ENCODE data around the gene ATAD3A. TPM values are rescaled to one million over a fixed set of nuclear protein-coding genes. Genes with fewer than 3 reads are reported as not detected.
"Not testable (repeated sequence)": the region's sequence is repeated elsewhere in the genome, so short reads cannot be mapped to it uniquely, and the experiment has no call there.

ATAD3A gene
- total RNA-seq = 100 to 1,000 TPM in 1 of 2 donors, 10 to 100 TPM in 1; 52.7 to 126 TPM

GRCh38 chr1:1511533-1512285 lies at the start of gene ATAD3A:
TSS of gene ATAD3A (plus strand) at chr1:1512162. CDS start at chr1:1512269, 107 bp downstream.
- ATAC-seq (peak; percentile 96 to 98), DNase-seq (ENCODE audit: low spot score) (peak; percentile 99)
- Mint-ChIP-seq H3K27me3 (no peaks in the 10 kb centered on the region), H3K4me1 (ENCODE audit: low read depth in 2 of 2) (peaks cover 12 to 19% of the 10 kb centered on the region in 2 donors), H3K9me3 (no peaks in the 10 kb centered on the region), H3K36me3 (no peaks in the 10 kb centered on the region), H3K4me3 (peak within 1 kb of the TSS; percentile 99), H3K27ac (peak within 1 kb of the TSS; percentile 93 to 94)

- DNase-seq (ENCODE audit: low spot score) = no peak
- H3K4me1 Mint-ChIP-seq (ENCODE audit: low read depth in 2 of 2) = no peaks in the 10 kb centered on the region
- ATAC-seq = peak; percentile 22 to 68
- H3K36me3 Mint-ChIP-seq = no peaks in the 10 kb centered on the region
- no peaks in the 10 kb centered on the region for H3K9me3 Mint-ChIP-seq
- H3K27me3 Mint-ChIP-seq = peaks cover 0 to 2% of the 10 kb centered on the region in 2 donors
- no peak overlapping the region for H3K4me3 Mint-ChIP-seq
- peak overlapping the region in 1 of 2 donors; percentile 48 for H3K27ac Mint-ChIP-seq
Measured at GRCh38 chr1:1462318-1462966, 49.5 kb upstream of the ATAD3A start.

GRCh38 chr1:1463312-1463711 lies 48.6 kb upstream of the ATAD3A start:
- Mint-ChIP-seq H3K36me3 (no peaks in the 10 kb centered on the region), H3K27ac (no peak overlapping the region), H3K4me1 (ENCODE audit: low read depth in 2 of 2) (no peaks in the 10 kb centered on the region), H3K27me3 (peaks cover 0 to 2% of the 10 kb centered on the region in 2 donors), H3K9me3 (no peaks in the 10 kb centered on the region), H3K4me3 (no peak overlapping the region)
- DNase-seq (ENCODE audit: low spot score) = no peak
- no peak for ATAC-seq

- H3K27ac Mint-ChIP-seq; H3K36me3 Mint-ChIP-seq; H3K4me1 Mint-ChIP-seq (ENCODE audit: low read depth in 2 of 2); DNase-seq (ENCODE audit: low spot score); ATAC-seq; H3K27me3 Mint-ChIP-seq; H3K4me3 Mint-ChIP-seq; H3K9me3 Mint-ChIP-seq: not testable (repeated sequence)
Measured at GRCh38 chr1:1468196-1468985, 43.6 kb upstream of the ATAD3A start.

GRCh38 chr1:1470626-1471388 lies 41.2 kb upstream of the ATAD3A start:
- Mint-ChIP-seq H3K36me3 (no peaks in the 10 kb centered on the region), H3K4me3 (peak overlapping the region; percentile 93), H3K9me3 (no peaks in the 10 kb centered on the region), H3K27me3 (no peaks in the 10 kb centered on the region), H3K27ac (peak overlapping the region; percentile 38 to 86), H3K4me1 (ENCODE audit: low read depth in 2 of 2) (peaks cover 8 to 11% of the 10 kb centered on the region in 2 donors)
- DNase-seq (ENCODE audit: low spot score) (no peak), ATAC-seq (no peak)

GRCh38 chr1:1471389-1472052 lies 40.4 kb upstream of the ATAD3A start, which contains the start of gene ATAD3B:
TSS of gene ATAD3B (plus strand) at chr1:1471765. CDS start at chr1:1471885, 120 bp downstream.
- no peaks in the 10 kb centered on the region for H3K36me3 Mint-ChIP-seq
- DNase-seq (ENCODE audit: low spot score) (peak; percentile 93), ATAC-seq (peak; percentile 95 to 98)
- H3K4me3 Mint-ChIP-seq = peak within 1 kb of the TSS; percentile 93
- H3K27ac Mint-ChIP-seq = peak within 1 kb of the TSS; percentile 38 to 86
- H3K27me3 Mint-ChIP-seq = no peaks in the 10 kb centered on the region
- no peaks in the 10 kb centered on the region for H3K9me3 Mint-ChIP-seq
- H3K4me1 Mint-ChIP-seq (ENCODE audit: low read depth in 2 of 2) = peaks cover 8 to 11% of the 10 kb centered on the region in 2 donors

GRCh38 chr1:1472053-1472876 lies 39.7 kb upstream of the ATAD3A start:
- Mint-ChIP-seq H3K4me3 (peak overlapping the region; percentile 75), H3K4me1 (ENCODE audit: low read depth in 2 of 2) (peaks cover 8 to 11% of the 10 kb centered on the region in 2 donors), H3K27ac (peak overlapping the region in 1 of 2 donors; percentile 31)
- H3K9me3 Mint-ChIP-seq; H3K36me3 Mint-ChIP-seq; DNase-seq (ENCODE audit: low spot score); H3K27me3 Mint-ChIP-seq: not testable (repeated sequence)
- peak; percentile 43 to 58 for ATAC-seq

- H3K36me3 Mint-ChIP-seq; H3K27ac Mint-ChIP-seq; H3K9me3 Mint-ChIP-seq; H3K27me3 Mint-ChIP-seq; ATAC-seq; H3K4me3 Mint-ChIP-seq; DNase-seq (ENCODE audit: low spot score); H3K4me1 Mint-ChIP-seq (ENCODE audit: low read depth in 2 of 2): not testable (repeated sequence)
Measured at GRCh38 chr1:1476011-1476410, 36.0 kb upstream of the ATAD3A start.

GRCh38 chr1:1477206-1477605 lies 34.8 kb upstream of the ATAD3A start:
- Mint-ChIP-seq H3K9me3 (no peaks in the 10 kb centered on the region), H3K4me3 (no peak overlapping the region)

GRCh38 chr1:1479547-1480487 lies 32.1 kb upstream of the ATAD3A start:
- H3K4me1 Mint-ChIP-seq (ENCODE audit: low read depth in 2 of 2) = peaks cover 0 to 7% of the 10 kb centered on the region in 2 donors
- no peaks in the 10 kb centered on the region for H3K9me3 Mint-ChIP-seq
- DNase-seq (ENCODE audit: low spot score) = no peak
- no peaks in the 10 kb centered on the region for H3K27me3 Mint-ChIP-seq
- H3K27ac Mint-ChIP-seq = no peak overlapping the region
- no peak overlapping the region for H3K4me3 Mint-ChIP-seq
- peak; percentile 22 to 40 for ATAC-seq
- H3K36me3 Mint-ChIP-seq = peaks cover 4% of the 10 kb centered on the region

More at GRCh38 chr1:1477206-1477605, 34.8 kb upstream of the ATAD3A start:
- DNase-seq (ENCODE audit: low spot score) = no peak
- Mint-ChIP-seq H3K4me1 (ENCODE audit: low read depth in 2 of 2) (peaks cover 0 to 7% of the 10 kb centered on the region in 2 donors), H3K27ac (no peak overlapping the region), H3K27me3 (no peaks in the 10 kb centered on the region), H3K36me3 (peaks cover 4% of the 10 kb centered on the region)
- no peak for ATAC-seq

GRCh38 chr1:1480488-1480867 lies 31.5 kb upstream of the ATAD3A start:
- ATAC-seq; DNase-seq (ENCODE audit: low spot score); H3K27ac Mint-ChIP-seq; H3K9me3 Mint-ChIP-seq; H3K4me1 Mint-ChIP-seq (ENCODE audit: low read depth in 2 of 2); H3K27me3 Mint-ChIP-seq; H3K36me3 Mint-ChIP-seq; H3K4me3 Mint-ChIP-seq: not testable (repeated sequence)

Measured in natural killer cell treated with Interleukin-12 subunit alpha and Interleukin-12 subunit beta and Interleukin-15 and Interleukin-18, amount 100 ng/mL, for 72 hours (primary cell).